Measurements from ENCODE around the gene TIMM23B.
A peak's percentile ranks its signal among the peaks of the same experiment; 100 is the strongest.
"Not testable (repeated sequence)": the region's sequence is repeated elsewhere in the genome, so short reads cannot be mapped to it uniquely, and the experiment has no call there.

The TIMM23B gene

GRCh38 chr10:49948737-49949136 lies 6.9 kb downstream of the TIMM23B start:
- DNase-seq (ENCODE audit: low read depth, low spot score); in situ Hi-C loops (cut with HindIII; ENCODE audit: low sequenced_read_pairs); H3K4me3 ChIP-seq (ENCODE audit: low read depth, low read length): not testable (repeated sequence)

- in situ Hi-C loops (cut with HindIII; ENCODE audit: low sequenced_read_pairs); H3K4me3 ChIP-seq (ENCODE audit: low read depth, low read length): not testable (repeated sequence)
Observed at GRCh38 chr10:49952006-49952405, 10.2 kb downstream of the TIMM23B start.

GRCh38 chr10:49953122-49953521 lies 11.3 kb downstream of the TIMM23B start:
- peak; percentile 4 for DNase-seq (ENCODE audit: low read depth, low spot score)
- H3K4me3 ChIP-seq (ENCODE audit: low read depth, low read length); in situ Hi-C loops (cut with HindIII; ENCODE audit: low sequenced_read_pairs): not testable (repeated sequence)

More at GRCh38 chr10:49952006-49952405, 10.2 kb downstream of the TIMM23B start:
- DNase-seq (ENCODE audit: low read depth, low spot score): not testable (repeated sequence)

GRCh38 chr10:49970331-49970857 lies 28.5 kb downstream of the TIMM23B start:
- H3K4me3 ChIP-seq (ENCODE audit: low read depth, low read length); in situ Hi-C loops (cut with HindIII; ENCODE audit: low sequenced_read_pairs); DNase-seq (ENCODE audit: low read depth, low spot score): not testable (repeated sequence)

GRCh38 chr10:49971466-49971865 lies 29.6 kb downstream of the TIMM23B start:
- in situ Hi-C loops (cut with HindIII; ENCODE audit: low sequenced_read_pairs); DNase-seq (ENCODE audit: low read depth, low spot score); H3K4me3 ChIP-seq (ENCODE audit: low read depth, low read length): not testable (repeated sequence)

GRCh38 chr10:49972094-49972493 lies 30.2 kb downstream of the TIMM23B start:
- H3K4me3 ChIP-seq (ENCODE audit: low read depth, low read length); in situ Hi-C loops (cut with HindIII; ENCODE audit: low sequenced_read_pairs); DNase-seq (ENCODE audit: low read depth, low spot score): not testable (repeated sequence)

- H3K4me3 ChIP-seq (ENCODE audit: low read depth, low read length); in situ Hi-C loops (cut with HindIII; ENCODE audit: low sequenced_read_pairs); DNase-seq (ENCODE audit: low read depth, low spot score): not testable (repeated sequence)
Observed at GRCh38 chr10:49977756-49978155, 35.9 kb downstream of the TIMM23B start.

GRCh38 chr10:49987207-49987606 lies 45.4 kb downstream of the TIMM23B start:
- in situ Hi-C loops (cut with HindIII; ENCODE audit: low sequenced_read_pairs); H3K4me3 ChIP-seq (ENCODE audit: low read depth, low read length); DNase-seq (ENCODE audit: low read depth, low spot score): not testable (repeated sequence)

GRCh38 chr10:49988376-49988775 lies 46.5 kb downstream of the TIMM23B start, which contains the start of gene AGAP6:
Gene AGAP6, plus strand, starts transcription at chr10:49988406. Its CDS starts 310 bp downstream, at chr10:49988716.
- in situ Hi-C loops (cut with HindIII; ENCODE audit: low sequenced_read_pairs); H3K4me3 ChIP-seq (ENCODE audit: low read depth, low read length); DNase-seq (ENCODE audit: low read depth, low spot score): not testable (repeated sequence)

- in situ Hi-C loops (cut with HindIII; ENCODE audit: low sequenced_read_pairs); H3K4me3 ChIP-seq (ENCODE audit: low read depth, low read length); DNase-seq (ENCODE audit: low read depth, low spot score): not testable (repeated sequence)
Observed at GRCh38 chr10:49995321-49995720, 53.5 kb downstream of the TIMM23B start.

- H3K4me3 ChIP-seq (ENCODE audit: low read depth, low read length); DNase-seq (ENCODE audit: low read depth, low spot score): not testable (repeated sequence)
Observed at GRCh38 chr10:50014024-50014423, 72.2 kb downstream of the TIMM23B start.

GRCh38 chr10:50015596-50016220 lies 73.9 kb downstream of the TIMM23B start:
- in situ Hi-C loops (cut with HindIII; ENCODE audit: low sequenced_read_pairs); H3K4me3 ChIP-seq (ENCODE audit: low read depth, low read length); DNase-seq (ENCODE audit: low read depth, low spot score): not testable (repeated sequence)

More at GRCh38 chr10:50014024-50014423, 72.2 kb downstream of the TIMM23B start:
- in situ Hi-C loops (cut with HindIII; ENCODE audit: low sequenced_read_pairs): not testable (repeated sequence)

- DNase-seq (ENCODE audit: low read depth, low spot score); in situ Hi-C loops (cut with HindIII; ENCODE audit: low sequenced_read_pairs); H3K4me3 ChIP-seq (ENCODE audit: low read depth, low read length): not testable (repeated sequence)
Observed at GRCh38 chr10:50016926-50017325, 75.1 kb downstream of the TIMM23B start.

- in situ Hi-C loops (cut with HindIII; ENCODE audit: low sequenced_read_pairs); DNase-seq (ENCODE audit: low read depth, low spot score); H3K4me3 ChIP-seq (ENCODE audit: low read depth, low read length): not testable (repeated sequence)
Observed at GRCh38 chr10:50017646-50018045, 75.8 kb downstream of the TIMM23B start.

GRCh38 chr10:50019279-50019678 lies 77.4 kb downstream of the TIMM23B start:
- in situ Hi-C loops (cut with HindIII; ENCODE audit: low sequenced_read_pairs); H3K4me3 ChIP-seq (ENCODE audit: low read depth, low read length); DNase-seq (ENCODE audit: low read depth, low spot score): not testable (repeated sequence)

- H3K4me3 ChIP-seq (ENCODE audit: low read depth, low read length); DNase-seq (ENCODE audit: low read depth, low spot score); in situ Hi-C loops (cut with HindIII; ENCODE audit: low sequenced_read_pairs): not testable (repeated sequence)
Observed at GRCh38 chr10:50020451-50021024, 78.7 kb downstream of the TIMM23B start.
